H9 (cell line): ENCODE measurements around the gene C10orf95. TPM values are rescaled to one million over a fixed set of nuclear protein-coding genes. Genes with fewer than 3 reads are reported as not detected.
A peak's percentile ranks its signal among the peaks of the same experiment; 100 is the strongest.

Experiments
- DNase-seq: peaks from one replicate; pipeline ENCODE4 v3.0.0-alpha.2; 2017
- H2AFZ ChIP-seq: one replicate; pipeline ENCODE4 v1.6.1; 2013; ENCODE audit warnings: mild to moderate bottlenecking, low read length, control low read depth, moderate library complexity
- H2AK5ac ChIP-seq: 2 replicates; pipeline ENCODE4 v1.6.1; 2013; ENCODE audit warnings: low read length, control low read depth, mixed read lengths; ENCODE audit not compliant: insufficient read length
- H2BK120ac ChIP-seq: one replicate; pipeline ENCODE4 v1.6.1; 2013; ENCODE audit warnings: low read depth, mild to moderate bottlenecking, low read length, control low read depth, inconsistent platforms; ENCODE audit not compliant: poor library complexity, severe bottlenecking
- H2BK12ac ChIP-seq: 2 replicates; pipeline ENCODE4 v1.6.1; 2013; ENCODE audit warnings: low read length, control low read depth, mixed read lengths, low read depth; ENCODE audit not compliant: insufficient read length
- H2BK15ac ChIP-seq: 2 replicates; pipeline ENCODE4 v1.6.1; 2013; ENCODE audit warnings: low read depth, low read length, control low read depth
- H2BK20ac ChIP-seq: one replicate; pipeline ENCODE4 v1.6.1; 2013; ENCODE audit warnings: low read depth, mild to moderate bottlenecking, low read length, control low read depth, inconsistent platforms; ENCODE audit not compliant: poor library complexity, severe bottlenecking
- H2BK5ac ChIP-seq: 2 replicates; pipeline ENCODE4 v1.6.1; 2013; ENCODE audit warnings: low read length, control low read depth, mixed read lengths; ENCODE audit not compliant: insufficient read length
- H3K14ac ChIP-seq: 2 replicates; pipeline ENCODE4 v1.6.1; 2013; ENCODE audit warnings: low read length, control low read depth; ENCODE audit not compliant: insufficient read depth
- H3K18ac ChIP-seq: 2 replicates; pipeline ENCODE4 v1.6.1; 2013; ENCODE audit warnings: low read depth, mild to moderate bottlenecking, mixed read lengths, low read length, control low read depth; ENCODE audit not compliant: insufficient read length
- H3K23ac ChIP-seq: 2 replicates; pipeline ENCODE4 v1.6.1; 2013; ENCODE audit warnings: low read length, control low read depth, mixed read lengths, low read depth; ENCODE audit not compliant: insufficient read length
- H3K23me2 ChIP-seq: 2 replicates; pipeline ENCODE4 v1.6.1; 2013; ENCODE audit warnings: low read depth, mild to moderate bottlenecking, mixed read lengths, low read length, control low read depth; ENCODE audit not compliant: insufficient read length, poor library complexity, severe bottlenecking
- H3K27ac ChIP-seq: 2 replicates; pipeline ENCODE4 v1.5.1; 2013; ENCODE audit warnings: low read length, control low read depth, mixed read lengths, low read depth; ENCODE audit not compliant: insufficient read length
- H3K27me3 ChIP-seq: 2 replicates; pipeline ENCODE4 v1.6.1; 2013; ENCODE audit warnings: low read length, control low read depth, inconsistent platforms; ENCODE audit not compliant: insufficient read depth
- H3K4ac ChIP-seq: 2 replicates; pipeline ENCODE4 v1.6.1; 2013; ENCODE audit warnings: low read depth, mild to moderate bottlenecking, control low read depth, inconsistent platforms, low read length, moderate library complexity
- H3K4me1 ChIP-seq: 2 replicates; pipeline ENCODE4 v1.6.1; 2013; ENCODE audit warnings: low read length, control low read depth, inconsistent platforms; ENCODE audit not compliant: insufficient read depth
- H3K4me2 ChIP-seq: 2 replicates; pipeline ENCODE4 v1.6.1; 2013; ENCODE audit warnings: low read length, control low read depth, mixed read lengths; ENCODE audit not compliant: insufficient read length, insufficient read depth
- H3K56ac ChIP-seq: 2 replicates; pipeline ENCODE4 v1.6.1; 2013; ENCODE audit warnings: low read depth, mild to moderate bottlenecking, mixed read lengths, low read length, control low read depth; ENCODE audit not compliant: insufficient read length
- H3K79me1 ChIP-seq: 2 replicates; pipeline ENCODE4 v1.6.1; 2013; ENCODE audit warnings: low read depth, mild to moderate bottlenecking, moderate library complexity, low read length, control low read depth, inconsistent platforms; ENCODE audit not compliant: insufficient read depth, poor library complexity, severe bottlenecking
- H3K79me2 ChIP-seq: 2 replicates; pipeline ENCODE4 v1.6.1; 2013; ENCODE audit warnings: low read length, control low read depth, inconsistent platforms; ENCODE audit not compliant: insufficient read depth
- H3K9ac ChIP-seq: 2 replicates; pipeline ENCODE4 v1.6.1; 2013; ENCODE audit warnings: low read length, control low read depth, mixed read lengths; ENCODE audit not compliant: insufficient read length; ENCODE audit errors: extremely low read depth
- H3K9me3 ChIP-seq: one replicate; pipeline ENCODE4 v1.6.1; 2013; ENCODE audit warnings: low read depth, low read length, inconsistent platforms; ENCODE audit not compliant: control insufficient read depth
- H3T11ph ChIP-seq: one replicate; pipeline ENCODE4 v1.6.1; 2013; ENCODE audit warnings: mild to moderate bottlenecking, low read length, control low read depth, inconsistent platforms
- H4K20me1 ChIP-seq: one replicate; pipeline ENCODE4 v1.6.1; 2013; ENCODE audit not compliant: control insufficient read depth, insufficient read length, insufficient read depth
- H4K5ac ChIP-seq: 2 replicates; pipeline ENCODE4 v1.6.1; 2013; ENCODE audit warnings: low read depth, mild to moderate bottlenecking, mixed read lengths, low read length, control low read depth; ENCODE audit not compliant: insufficient read length
- H4K8ac ChIP-seq: replicated peaks from 2 replicates; pipeline ENCODE4 v1.6.1; 2013; ENCODE audit warnings: low read length, control low read depth, mixed read lengths, low read depth; ENCODE audit not compliant: insufficient read length
- H4K91ac ChIP-seq: 2 replicates; pipeline ENCODE4 v1.6.1; 2013; ENCODE audit warnings: low read depth, mild to moderate bottlenecking, moderate library complexity, mixed read lengths, low read length, control low read depth; ENCODE audit not compliant: insufficient read length
- H3K27ac Mint-ChIP-seq, 3 experiments: 2 replicates in 2 of 3; 3 replicates in 1 of 3; pipeline ENCODE4 v1.8.0; 2020 to 2021; ENCODE audit warnings: mixed read lengths in 3 of 3, mild to moderate bottlenecking in 1 of 3, moderate library complexity in 1 of 3
- H3K27me3 Mint-ChIP-seq: 2 replicates; pipeline ENCODE4 v1.8.0; 2021; ENCODE audit warnings: low read depth, mild to moderate bottlenecking, moderate library complexity, mixed read lengths
- H3K36me3 Mint-ChIP-seq, 3 experiments: 2 replicates in 2 of 3; 3 replicates in 1 of 3; pipeline ENCODE4 v1.8.0; 2020 to 2021; ENCODE audit warnings: low read depth in 3 of 3, mixed read lengths in 3 of 3; ENCODE audit not compliant: insufficient read depth in 1 of 3
- H3K4me1 Mint-ChIP-seq, 2 experiments: 2 replicates each; pipeline ENCODE4 v1.8.0; 2020; ENCODE audit warnings: mixed read lengths in 2 of 2
- H3K4me3 Mint-ChIP-seq, 2 experiments: 2 replicates in 1 of 2; 3 replicates in 1 of 2; pipeline ENCODE4 v1.8.0; 2020 to 2021; ENCODE audit warnings: mild to moderate bottlenecking in 2 of 2, mixed read lengths in 2 of 2, moderate library complexity in 1 of 2
- H3K9me3 Mint-ChIP-seq, 2 experiments: 2 replicates in 1 of 2; 3 replicates in 1 of 2; pipeline ENCODE4 v1.8.0; 2020; ENCODE audit warnings: mild to moderate bottlenecking in 2 of 2, mixed read lengths in 2 of 2, moderate library complexity in 1 of 2
- CTCF ChIP-seq: fragments of 200-600 bp; sonication (generic); conservative IDR thresholded peaks from 3 replicates; pipeline ENCODE4 v1.8.0; 2021; ENCODE audit warnings: antibody characterized with exemption, mild to moderate bottlenecking
- WGBS: extraction: QIAGEN DNeasy Blood & Tissue Kit; methylation state at CpG from one replicate; pipeline ENCODE4 v1.1.7; 2013; ENCODE audit warnings: missing lambda C conversion rate, low lambda C conversion rate, mixed read lengths; ENCODE audit not compliant: insufficient read length; ENCODE audit errors: extremely low coverage; 5-methylcytosine and 5-hydroxymethylcytosine counted together
- total RNA-seq: library from RNA; stranded (reverse); gene quantifications from 2 replicates; pipeline ENCODE4 v1.2.1, GENCODE V29; 2021

Gene C10orf95
- total RNA-seq, 1 experiment from 2014 or later = not detected

- H3K56ac ChIP-seq = no peak within 1 kb of the TSS
- H2BK15ac ChIP-seq = no peak within 1 kb of the TSS
- H3T11ph ChIP-seq = no peak within 1 kb of the TSS
- H4K8ac ChIP-seq = no peak within 1 kb of the TSS
- peaks cover 35% of the 10 kb centered on the region for H3K23me2 ChIP-seq
- peak within 1 kb of the TSS; percentile 74 for H3K18ac ChIP-seq
- no peaks in the 10 kb centered on the region for H3K27me3 ChIP-seq
- H4K91ac ChIP-seq = no peak within 1 kb of the TSS
- H3K27ac Mint-ChIP-seq = peak within 1 kb of the TSS; percentile 88 to 99 (median 98); a peak in 6 of 7 replicates
- WGBS = no CpG with 5 or more reads among the region's 66 CpGs
- peaks cover 21% of the 10 kb centered on the region for H3K27me3 Mint-ChIP-seq
- no peak within 1 kb of the TSS for H4K5ac ChIP-seq
- peak; percentile 96 for DNase-seq
- no peaks in the 10 kb centered on the region; a peak in 1 of 5 replicates for H3K9me3 Mint-ChIP-seq
- no peaks in the 10 kb centered on the region for H3K9me3 ChIP-seq
- H2BK12ac ChIP-seq = no peak within 1 kb of the TSS
- no peak within 1 kb of the TSS for H2AFZ ChIP-seq
- peak within 1 kb of the TSS; percentile 64 for H3K9ac ChIP-seq
- peaks cover 2% of the 10 kb centered on the region; the same call in 1 of the 2 replicates for H3K4me1 ChIP-seq
- no peaks in the 10 kb centered on the region for H3K79me2 ChIP-seq
- H3K4me1 Mint-ChIP-seq = peaks cover 16 to 27% of the 10 kb centered on the region in 2 experiments
- peak within 1 kb of the TSS; percentile 74 for H3K4me2 ChIP-seq
- H2BK20ac ChIP-seq = no peak within 1 kb of the TSS
- H4K20me1 ChIP-seq = no peaks in the 10 kb centered on the region
- H2BK120ac ChIP-seq = no peak within 1 kb of the TSS
- H3K23ac ChIP-seq = no peak within 1 kb of the TSS
- H3K4me3 Mint-ChIP-seq = peak within 1 kb of the TSS; percentile 92 to 97
- peak within 1 kb of the TSS; percentile 60; the same call in 1 of the 2 replicates for H3K14ac ChIP-seq
- no peaks in the 10 kb centered on the region for H3K79me1 ChIP-seq
- no peak within 1 kb of the TSS for H3K27ac ChIP-seq
- peaks cover 6 to 17% (median 16%) of the 10 kb centered on the region in 3 experiments; a peak in 5 of 7 replicates for H3K36me3 Mint-ChIP-seq
- TF ChIP-seq CTCF = 0 out of 3 replicates have a peak, but pooled peaks have one; percentile 8
- H2BK5ac ChIP-seq = no peak within 1 kb of the TSS
- H3K4ac ChIP-seq = no peak within 1 kb of the TSS
- no peak within 1 kb of the TSS for H2AK5ac ChIP-seq
Measured at GRCh38 chr10:102420714-102421506, 30.4 kb downstream of the C10orf95 start, which contains the start of gene FBXL15. TSS of gene FBXL15 (plus strand) at chr10:102420836. CDS start at chr10:102421130, 294 bp downstream.
